Endothelial cell (in vitro differentiated cells): ENCODE results near the gene PRICKLE4. TPM values are rescaled to one million over a fixed set of nuclear protein-coding genes. Genes with fewer than 3 reads are reported as not detected.
"Not testable (repeated sequence)": the region's sequence is repeated elsewhere in the genome, so short reads cannot be mapped to it uniquely, and the experiment has no call there.

Source experiments
- DNase-seq: peaks from one replicate; pipeline ENCODE4 v3.0.0; 2021; ENCODE audit warnings: low spot score
- H3K27ac Mint-ChIP-seq: one replicate; pipeline ENCODE4 v1.8.0; 2021; ENCODE audit warnings: mixed read lengths, inconsistent platforms; ENCODE audit not compliant: unreplicated experiment
- H3K27me3 Mint-ChIP-seq: one replicate; pipeline ENCODE4 v1.8.0; 2021; ENCODE audit warnings: mild to moderate bottlenecking, moderate library complexity, mixed read lengths, inconsistent platforms; ENCODE audit not compliant: unreplicated experiment
- H3K36me3 Mint-ChIP-seq: one replicate; pipeline ENCODE4 v1.8.0; 2021; ENCODE audit warnings: mild to moderate bottlenecking, low read depth, mixed read lengths, inconsistent platforms; ENCODE audit not compliant: unreplicated experiment
- H3K4me1 Mint-ChIP-seq: one replicate; pipeline ENCODE4 v1.8.0; 2021; ENCODE audit warnings: mild to moderate bottlenecking, mixed read lengths, inconsistent platforms; ENCODE audit not compliant: unreplicated experiment
- H3K4me3 Mint-ChIP-seq: one replicate; pipeline ENCODE4 v1.8.0; 2021; ENCODE audit warnings: mild to moderate bottlenecking, mixed read lengths, inconsistent platforms; ENCODE audit not compliant: unreplicated experiment
- H3K9me3 Mint-ChIP-seq: one replicate; pipeline ENCODE4 v1.8.0; 2021; ENCODE audit warnings: mixed read lengths, inconsistent platforms; ENCODE audit not compliant: unreplicated experiment
- CTCF ChIP-seq: fragments of 200-600 bp; sonication (generic); IDR thresholded peaks from one replicate; pipeline ENCODE4 v1.5.0; 2021; ENCODE audit warnings: antibody characterized with exemption; ENCODE audit not compliant: unreplicated experiment
- total RNA-seq: library from RNA; stranded (reverse); fragmentation: NEBNext Ultra II Directional; extraction: Animal tissue kit (Norgen Biotek cat#: 25700); gene quantifications from one replicate; pipeline ENCODE4 v1.2.1, GENCODE V29; 2021; ENCODE audit not compliant: unreplicated experiment

PRICKLE4 gene
- total RNA-seq, 1 donor from 2014 or later, result 20.7 TPM

GRCh38 chr6:41759106-41759904, 21.3 kb upstream of the PRICKLE4 start:
- no peak for TF ChIP-seq CTCF
- no peak for DNase-seq
- Mint-ChIP-seq H3K36me3 (peaks cover 4% of the 10 kb centered on the region), H3K27me3 (peaks cover 2% of the 10 kb centered on the region), H3K4me1 (peaks cover 3% of the 10 kb centered on the region), H3K9me3 (no peaks in the 10 kb centered on the region), H3K4me3 (no peak overlapping the region), H3K27ac (no peak overlapping the region)

GRCh38 chr6:41759905-41760579, 20.5 kb upstream of the PRICKLE4 start:
- Mint-ChIP-seq H3K4me1 (peaks cover 3% of the 10 kb centered on the region), H3K9me3 (no peaks in the 10 kb centered on the region), H3K4me3 (no peak overlapping the region), H3K36me3 (peaks cover 4% of the 10 kb centered on the region), H3K27me3 (peaks cover 2% of the 10 kb centered on the region), H3K27ac (no peak overlapping the region)
- no peak for TF ChIP-seq CTCF
- no peak for DNase-seq

GRCh38 chr6:41763470-41763869, 17.1 kb upstream of the PRICKLE4 start:
- no peak for DNase-seq
- peaks cover 4% of the 10 kb centered on the region for H3K36me3 Mint-ChIP-seq
- H3K27ac Mint-ChIP-seq, result no peak overlapping the region
- no peaks in the 10 kb centered on the region for H3K9me3 Mint-ChIP-seq
- no peak for TF ChIP-seq CTCF
- H3K27me3 Mint-ChIP-seq, result peaks cover 3% of the 10 kb centered on the region
- peaks cover 21% of the 10 kb centered on the region for H3K4me1 Mint-ChIP-seq
- H3K4me3 Mint-ChIP-seq, result no peak overlapping the region

GRCh38 chr6:41766043-41766664, 14.4 kb upstream of the PRICKLE4 start:
- H3K4me3 Mint-ChIP-seq, result not testable (repeated sequence)

GRCh38 chr6:41767112-41767833, 13.3 kb upstream of the PRICKLE4 start:
- DNase-seq, result no peak

More at GRCh38 chr6:41766043-41766664, 14.4 kb upstream of the PRICKLE4 start:
- not testable (repeated sequence) for H3K36me3 Mint-ChIP-seq, H3K9me3 Mint-ChIP-seq, H3K27me3 Mint-ChIP-seq, DNase-seq, H3K27ac Mint-ChIP-seq
- peaks cover 31% of the 10 kb centered on the region for H3K4me1 Mint-ChIP-seq

More at GRCh38 chr6:41767112-41767833, 13.3 kb upstream of the PRICKLE4 start:
- H3K4me1 Mint-ChIP-seq, result peaks cover 33% of the 10 kb centered on the region
- TF ChIP-seq CTCF, result no peak
- H3K27ac Mint-ChIP-seq, result peak overlapping the region; percentile 24
- no peaks in the 10 kb centered on the region for H3K9me3 Mint-ChIP-seq
- H3K36me3 Mint-ChIP-seq, result peaks cover 15% of the 10 kb centered on the region
- no peak overlapping the region for H3K4me3 Mint-ChIP-seq
- H3K27me3 Mint-ChIP-seq, result peaks cover 3% of the 10 kb centered on the region
